Gastroesophageal sphincter (tissue), 4 donors: ENCODE results near the gene BHLHE40. TPM values are rescaled to one million over a fixed set of nuclear protein-coding genes. Genes with fewer than 3 reads are reported as not detected.

Experiments
- ATAC-seq: fragments of 150-250 bp; one replicate; pipeline ENCODE4 v1.9.1; 2016; ENCODE audit warnings: mild to moderate bottlenecking, moderate library complexity
- H3K27ac ChIP-seq, 4 donors: fragments of 200-600 bp; sonication (generic) in 3 of 4; 1 replicate in 3 of 4; 2 replicates in 1 of 4; pipeline ENCODE4 v1.5.1; 2016 to 2019
- H3K27me3 ChIP-seq: fragments of 200-600 bp; sonication (generic); one replicate; pipeline ENCODE4 v1.5.1; 2019
- H3K36me3 ChIP-seq, 2 donors: fragments of 200-600 bp; sonication (generic); one replicate each; pipeline ENCODE4 v1.5.1; 2019; ENCODE audit warnings: control low read depth in 1 of 2
- H3K4me1 ChIP-seq, 3 donors: fragments of 200-600 bp; sonication (generic); 1 replicate in 2 of 3; 2 replicates in 1 of 3; pipeline ENCODE4 v1.5.1; 2016 to 2019; ENCODE audit warnings: control low read depth in 2 of 3
- H3K4me3 ChIP-seq, 2 donors: fragments of 200-600 bp; sonication (generic); one replicate each; pipeline ENCODE4 v1.5.1; 2019; ENCODE audit warnings: mild to moderate bottlenecking in 1 of 2, moderate library complexity in 1 of 2
- H3K9me3 ChIP-seq, 3 donors: fragments of 200-600 bp; sonication (generic); one replicate each; pipeline ENCODE4 v1.5.1; 2017 to 2019; ENCODE audit warnings: control low read depth in 2 of 3
- EP300 ChIP-seq: sonication (generic); formaldehyde crosslinking; IDR thresholded peaks from one replicate; pipeline ENCODE4 v1.6.1; 2017; ENCODE audit warnings: antibody characterized with exemption, mild to moderate bottlenecking
- POLR2A ChIP-seq, 2 donors: fragments of 450-650 bp; IDR thresholded peaks; one replicate each; pipeline ENCODE4 v1.6.1; 2017; ENCODE audit warnings: antibody characterized with exemption in 2 of 2, mild to moderate bottlenecking in 2 of 2, moderate library complexity in 1 of 2
- POLR2AphosphoS5 ChIP-seq: sonication (generic); formaldehyde crosslinking; IDR thresholded peaks from one replicate; pipeline ENCODE4 v1.6.1; 2017; ENCODE audit warnings: antibody characterized with exemption
- WGBS, 2 donors: methylation state at CpG; one replicate each; pipeline ENCODE4 v1.1.5; 2018; ENCODE audit warnings: low coverage in 1 of 2; 5-methylcytosine and 5-hydroxymethylcytosine counted together
- total RNA-seq, 4 donors: library from RNA; depleted of rRNA; stranded (reverse); fragments of >200 nt; gene quantifications; one replicate each; pipeline ENCODE4 v1.1.0, GENCODE V29; 2016
- TF ChIP-seq, protein P1 (sequence below), 4 experiments: fragments of 200-600 bp in 2 of 4; fragments of 450-650 bp in 2 of 4; sonication (generic) in 1 of 4; IDR thresholded peaks; one replicate each; pipeline ENCODE4 v1.5.1; 2017 to 2019; ENCODE audit warnings: antibody characterized with exemption in 4 of 4, mild to moderate bottlenecking in 2 of 4, moderate library complexity in 2 of 4

BHLHE40 gene
- total RNA-seq, 4 donors from 2014 or later, result 7.8 to 46.0 (median 14.0) TPM

DNA sequence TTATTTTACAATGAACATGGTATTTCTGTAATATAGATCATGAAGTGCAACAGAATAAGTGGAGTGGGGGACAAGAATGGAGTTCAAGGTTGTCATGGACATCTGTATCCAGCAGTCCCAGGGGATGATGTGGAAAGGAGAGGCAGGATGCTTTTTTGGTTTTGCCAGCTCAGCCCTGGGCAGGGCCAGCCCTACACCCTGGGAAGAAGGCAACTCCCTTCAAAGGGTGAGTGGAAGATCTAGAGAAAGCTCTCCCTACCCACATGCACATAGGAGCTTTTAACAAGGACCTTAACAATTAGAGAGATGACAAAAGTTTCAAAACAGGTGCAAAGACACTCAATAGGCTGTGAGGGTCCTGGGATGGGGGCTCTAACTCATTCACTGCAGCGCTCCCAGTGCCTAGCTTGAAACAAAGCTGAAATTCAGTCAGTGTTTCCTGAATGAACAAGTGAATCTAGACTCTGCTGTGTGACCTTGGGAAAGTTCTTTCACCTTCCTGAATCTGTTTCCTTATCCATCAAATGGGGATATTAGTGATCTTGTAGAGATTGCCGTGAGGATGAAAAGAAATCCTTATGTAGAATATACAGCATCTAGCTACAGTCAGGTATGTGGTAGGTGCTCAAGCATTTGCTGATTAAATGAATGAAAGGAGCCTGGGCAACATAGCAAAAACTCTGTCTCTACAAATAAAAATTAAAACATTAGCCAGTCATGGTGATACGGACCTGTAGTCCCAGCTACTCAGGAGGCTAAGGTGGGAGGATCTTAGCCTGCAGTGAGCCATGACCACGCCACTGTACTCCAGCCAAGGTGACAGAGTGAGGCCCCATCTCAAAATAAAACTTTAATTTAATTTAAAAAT is 14.3 kb downstream of the BHLHE40 start:
- no peaks in the 10 kb centered on the region for H3K27me3 ChIP-seq
- H3K36me3 ChIP-seq, result no peaks in the 10 kb centered on the region
- peak overlapping the region in 1 of 4 donors; percentile 69 for H3K27ac ChIP-seq
- WGBS, 2 donors, result 88 to 100% methylated on average over 1 to 2 of the region's 4 CpGs
- H3K4me3 ChIP-seq, result no peak overlapping the region
- H3K9me3 ChIP-seq, result no peaks in the 10 kb centered on the region
- peaks cover 0 to 23% (median 14%) of the 10 kb centered on the region in 3 donors for H3K4me1 ChIP-seq
- TF ChIP-seq EP300 (no peak), POLR2AphosphoS5 (no peak), POLR2A (IDR thresholded peaks at IDR 0.05) (no peak)
- TF ChIP-seq, protein P1, sequence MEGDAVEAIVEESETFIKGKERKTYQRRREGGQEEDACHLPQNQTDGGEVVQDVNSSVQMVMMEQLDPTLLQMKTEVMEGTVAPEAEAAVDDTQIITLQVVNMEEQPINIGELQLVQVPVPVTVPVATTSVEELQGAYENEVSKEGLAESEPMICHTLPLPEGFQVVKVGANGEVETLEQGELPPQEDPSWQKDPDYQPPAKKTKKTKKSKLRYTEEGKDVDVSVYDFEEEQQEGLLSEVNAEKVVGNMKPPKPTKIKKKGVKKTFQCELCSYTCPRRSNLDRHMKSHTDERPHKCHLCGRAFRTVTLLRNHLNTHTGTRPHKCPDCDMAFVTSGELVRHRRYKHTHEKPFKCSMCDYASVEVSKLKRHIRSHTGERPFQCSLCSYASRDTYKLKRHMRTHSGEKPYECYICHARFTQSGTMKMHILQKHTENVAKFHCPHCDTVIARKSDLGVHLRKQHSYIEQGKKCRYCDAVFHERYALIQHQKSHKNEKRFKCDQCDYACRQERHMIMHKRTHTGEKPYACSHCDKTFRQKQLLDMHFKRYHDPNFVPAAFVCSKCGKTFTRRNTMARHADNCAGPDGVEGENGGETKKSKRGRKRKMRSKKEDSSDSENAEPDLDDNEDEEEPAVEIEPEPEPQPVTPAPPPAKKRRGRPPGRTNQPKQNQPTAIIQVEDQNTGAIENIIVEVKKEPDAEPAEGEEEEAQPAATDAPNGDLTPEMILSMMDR (IDR thresholded peaks at IDR 0.05), result no peak
- ATAC-seq, result no peak

DNA sequence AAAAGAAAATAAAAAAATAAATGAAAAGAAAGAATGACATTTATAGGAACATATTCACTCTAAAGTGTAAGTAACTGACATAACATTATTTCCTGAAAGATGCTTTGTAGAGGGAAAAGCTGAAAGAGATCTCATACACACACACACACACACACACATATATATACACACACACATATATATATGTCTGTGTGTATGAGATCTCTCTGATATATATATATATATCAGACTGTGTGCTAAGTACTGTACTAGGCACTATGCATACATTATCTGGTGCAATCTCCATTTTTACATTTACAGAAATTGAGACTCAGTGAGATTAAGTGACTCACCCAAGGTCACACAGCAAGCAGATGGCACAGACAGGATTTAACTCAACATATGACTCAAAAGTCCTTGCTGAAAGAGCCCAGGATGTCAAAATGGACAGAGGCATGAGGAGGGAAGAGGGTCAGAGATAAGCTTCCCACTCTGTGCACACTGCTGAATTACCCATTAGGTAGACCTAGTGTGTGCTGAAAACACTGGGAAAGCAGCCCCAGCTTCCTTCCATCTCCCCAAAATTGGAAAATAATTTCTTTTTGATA is 15.0 kb downstream of the BHLHE40 start:
- peak overlapping the region in 3 of 4 donors; percentile 20 to 70 (median 69) for H3K27ac ChIP-seq
- H3K4me3 ChIP-seq, result no peak overlapping the region
- peaks cover 0 to 17% (median 7%) of the 10 kb centered on the region in 3 donors for H3K4me1 ChIP-seq
- H3K9me3 ChIP-seq, result no peaks in the 10 kb centered on the region
- no peak for TF ChIP-seq POLR2A (IDR thresholded peaks at IDR 0.05)
- TF ChIP-seq, protein P1 (IDR thresholded peaks at IDR 0.05), result no peak
- TF ChIP-seq POLR2AphosphoS5, result no peak
- TF ChIP-seq EP300, result no peak
- no peaks in the 10 kb centered on the region for H3K36me3 ChIP-seq
- no peaks in the 10 kb centered on the region for H3K27me3 ChIP-seq
- ATAC-seq, result no peak

DNA sequence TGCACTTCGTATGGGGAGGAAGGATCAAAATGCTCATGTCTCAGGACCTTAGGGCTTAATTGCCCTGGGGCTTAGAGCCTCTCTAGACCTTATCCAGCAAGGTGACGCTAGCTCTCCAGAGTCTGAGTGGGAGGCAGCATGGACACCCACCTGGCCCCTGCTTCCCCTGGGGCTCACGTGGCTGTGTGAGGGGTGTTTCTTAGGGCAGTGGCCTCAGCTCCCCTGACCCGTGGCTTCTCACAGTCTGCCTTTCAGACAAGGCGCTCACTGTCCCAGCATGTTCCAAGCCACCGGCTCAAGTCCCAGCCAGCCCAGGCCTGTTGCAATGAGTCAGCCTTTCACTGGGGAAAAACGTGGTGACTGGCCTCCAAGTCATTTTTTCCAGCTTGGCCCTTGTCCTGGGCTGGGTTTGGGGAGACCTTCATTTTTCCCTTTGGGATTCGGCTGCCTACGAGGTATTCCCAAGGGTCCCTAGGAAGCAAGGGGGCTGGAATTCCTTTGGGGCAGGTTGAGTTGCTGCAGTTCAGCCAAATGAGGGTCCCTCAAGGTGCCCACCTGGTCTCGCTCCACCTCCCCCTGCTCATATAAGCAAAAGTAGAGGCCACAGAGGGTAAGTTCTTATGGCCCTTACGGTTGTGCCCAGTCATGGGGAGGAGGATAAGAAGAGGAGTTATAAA is 15.7 kb downstream of the BHLHE40 start:
- Histone ChIP-seq H3K4me1 (peaks cover 0 to 11% (median 3%) of the 10 kb centered on the region in 3 donors), H3K27ac (peak overlapping the region in 3 of 4 donors; percentile 61 to 70 (median 69)), H3K9me3 (no peaks in the 10 kb centered on the region), H3K4me3 (no peak overlapping the region), H3K27me3 (no peaks in the 10 kb centered on the region), H3K36me3 (no peaks in the 10 kb centered on the region)
- TF ChIP-seq POLR2AphosphoS5 (peak; percentile 67), EP300 (no peak), POLR2A (IDR thresholded peaks at IDR 0.05) (no peak)
- TF ChIP-seq, protein P1 (IDR thresholded peaks at IDR 0.05), result no peak
- peak; percentile 84 for ATAC-seq
- 42 to 75% methylated on average over 2 to 5 of the region's 11 CpGs for WGBS, 2 donors

DNA sequence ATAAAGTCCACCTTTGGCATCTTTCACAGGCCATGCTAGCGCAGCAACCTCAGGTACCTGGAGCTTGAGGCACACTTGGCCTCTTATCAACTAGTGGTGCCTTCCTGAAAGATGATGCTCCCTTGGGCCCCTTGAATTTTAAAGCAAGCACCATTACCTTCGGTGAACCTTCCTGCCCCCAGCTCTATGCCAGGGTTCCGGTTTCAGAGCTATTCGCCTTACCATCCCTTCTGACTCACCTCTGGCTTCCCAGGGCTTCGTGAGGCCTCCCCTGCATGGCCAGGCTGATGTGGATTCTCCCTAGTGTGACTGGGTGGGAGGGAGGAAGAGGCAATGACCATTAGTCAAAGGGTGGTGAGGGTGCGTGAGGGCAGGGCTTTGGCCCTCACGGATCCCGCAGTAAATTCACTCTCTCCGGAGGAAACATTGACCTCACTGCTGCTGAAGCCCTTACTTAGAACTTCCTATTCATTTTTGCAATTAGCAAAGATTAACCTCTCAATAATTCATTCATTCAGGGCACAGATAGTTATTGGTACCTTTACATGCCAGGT is 16.3 kb downstream of the BHLHE40 start:
- no peak for TF ChIP-seq EP300
- TF ChIP-seq, protein P1 (IDR thresholded peaks at IDR 0.05), result no peak
- Histone ChIP-seq H3K36me3 (no peaks in the 10 kb centered on the region), H3K4me3 (no peak overlapping the region), H3K27me3 (no peaks in the 10 kb centered on the region), H3K27ac (peak overlapping the region in 2 of 4 donors; percentile 69 to 70), H3K4me1 (peaks cover 0 to 11% (median 3%) of the 10 kb centered on the region in 3 donors), H3K9me3 (no peaks in the 10 kb centered on the region)
- 75 to 84% methylated on average over 3 to 4 of the region's 9 CpGs for WGBS, 2 donors
- ATAC-seq, result no peak
